GM04504 (cell line): ENCODE measurements around the gene ORC5.

Experiments used
- DNase-seq: peaks from one replicate; pipeline ENCODE4 v3.0.0-alpha.2; 2012; ENCODE audit warnings: low read depth

The ORC5 gene

DNA sequence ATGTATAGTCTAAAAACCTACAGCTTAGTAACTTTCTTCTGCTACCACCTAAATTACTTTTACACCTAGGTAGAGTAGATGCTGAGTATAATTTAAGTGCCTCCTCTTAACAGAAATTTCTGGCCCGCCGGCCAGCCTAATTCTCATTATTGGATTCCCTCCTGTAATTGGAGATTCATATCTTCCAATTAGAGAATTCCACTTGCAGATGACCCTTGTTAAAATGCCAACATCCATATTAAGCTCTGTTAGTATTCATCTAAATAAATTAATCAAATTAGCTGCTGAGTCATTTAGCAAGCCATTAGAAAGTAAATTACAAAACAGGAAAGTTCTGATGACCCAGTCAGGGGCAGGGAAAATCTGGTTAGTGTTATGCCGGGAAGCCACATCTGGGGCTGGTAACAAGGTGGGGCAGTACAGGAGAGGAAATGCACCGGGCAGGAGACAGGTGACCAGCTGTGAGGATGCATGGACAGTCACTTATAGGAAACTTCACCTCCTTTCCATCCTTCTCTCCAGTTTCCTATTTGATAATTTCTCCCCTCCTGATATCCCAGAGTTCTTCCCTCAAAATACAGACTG lies 82.8 kb downstream of the ORC5 start:
- DNase-seq = no peak

DNA sequence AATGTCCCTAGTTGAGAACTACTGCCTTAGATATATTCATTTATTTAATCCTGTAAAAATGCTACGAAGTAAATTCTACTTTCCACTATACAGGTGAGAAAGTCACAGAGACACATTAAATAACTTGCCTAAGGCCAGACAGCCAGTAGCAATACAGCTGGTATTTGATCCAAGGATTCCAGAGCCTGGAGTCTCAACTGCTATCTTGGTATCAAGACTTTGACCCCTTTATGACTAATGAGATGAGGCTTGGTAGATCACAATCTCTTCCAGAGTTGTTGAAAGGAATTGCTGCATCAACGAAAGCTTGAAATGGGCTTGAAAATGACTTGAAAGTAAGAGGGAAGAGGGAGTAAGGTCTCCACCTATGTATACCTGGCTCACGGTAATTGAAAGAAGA lies 83.3 kb downstream of the ORC5 start:
- DNase-seq = no peak

DNA sequence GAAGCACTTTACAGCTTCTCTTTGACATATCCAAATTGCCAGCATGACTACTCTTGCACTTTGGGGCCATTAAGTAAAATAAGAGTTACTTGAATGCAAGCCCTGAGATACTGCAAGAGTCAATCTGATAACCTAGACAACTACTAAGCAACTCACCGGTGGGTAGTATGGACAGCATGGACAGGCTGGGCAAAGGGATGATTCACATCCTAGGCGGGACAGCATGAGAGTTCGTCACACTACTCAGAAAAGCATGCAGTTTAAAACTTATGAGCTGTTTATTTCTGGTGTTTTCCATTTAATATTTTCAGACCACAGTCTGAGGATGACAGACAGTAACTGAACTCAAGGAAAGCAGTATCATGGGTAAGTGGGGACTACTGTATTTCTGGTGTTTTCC lies 84.0 kb downstream of the ORC5 start:
- DNase-seq = no peak

DNA sequence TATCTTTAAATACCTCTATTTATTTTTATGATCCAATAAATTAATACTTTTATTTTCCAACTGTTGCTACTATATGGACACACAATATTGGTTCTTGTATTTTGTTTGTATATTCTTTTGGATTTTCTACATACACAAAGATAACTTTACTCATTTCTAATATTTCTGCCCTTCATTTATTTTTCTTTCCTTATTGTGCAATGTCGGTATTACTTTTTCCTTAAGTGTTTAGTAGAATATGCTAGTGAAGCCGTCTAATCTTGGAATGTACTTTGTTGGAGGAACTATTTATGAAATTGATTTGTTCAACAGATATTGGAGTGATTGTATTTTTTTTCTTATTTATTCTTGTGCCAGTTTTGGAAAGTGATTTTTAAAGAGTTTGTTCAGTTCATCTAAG lies 94.0 kb downstream of the ORC5 start:
- no peak for DNase-seq

DNA sequence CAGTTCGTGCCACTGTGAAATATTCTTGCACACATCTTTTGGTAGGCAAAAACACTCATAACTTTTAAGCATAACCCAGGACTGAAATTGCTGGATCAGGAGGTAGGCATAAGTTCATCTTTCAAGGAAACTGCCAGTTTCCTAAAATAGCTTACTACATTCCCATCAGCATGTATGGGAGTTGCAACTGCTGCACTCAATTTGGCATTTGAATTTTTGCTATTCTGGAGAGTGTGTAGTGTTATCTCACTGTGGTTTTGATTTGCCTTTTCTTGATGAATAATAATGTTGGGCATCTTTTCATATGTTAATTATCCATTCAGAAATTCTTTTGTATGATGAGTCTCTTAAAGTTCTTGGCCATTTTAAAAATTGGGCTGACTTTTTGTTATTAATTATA lies 95.2 kb downstream of the ORC5 start:
- no peak for DNase-seq

DNA sequence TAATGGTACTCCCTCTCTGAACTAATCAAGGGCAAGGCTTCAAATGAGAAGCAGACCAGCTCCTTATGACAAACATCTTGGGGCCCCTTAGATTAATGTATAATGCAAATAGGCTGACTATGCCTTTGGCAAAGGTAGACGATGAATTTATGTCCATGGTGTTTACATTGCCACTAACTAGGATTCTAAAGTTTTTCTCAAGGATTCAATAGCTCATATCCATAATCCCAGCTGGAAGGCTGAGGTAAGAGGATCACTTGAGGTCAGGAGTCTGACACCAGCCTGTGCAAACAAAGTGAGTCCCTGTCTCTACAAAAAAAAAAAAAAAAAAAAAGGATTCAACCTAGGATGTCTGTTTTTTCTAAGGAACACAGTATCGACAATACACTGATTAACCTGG lies 96.5 kb downstream of the ORC5 start:
- no peak for DNase-seq

DNA sequence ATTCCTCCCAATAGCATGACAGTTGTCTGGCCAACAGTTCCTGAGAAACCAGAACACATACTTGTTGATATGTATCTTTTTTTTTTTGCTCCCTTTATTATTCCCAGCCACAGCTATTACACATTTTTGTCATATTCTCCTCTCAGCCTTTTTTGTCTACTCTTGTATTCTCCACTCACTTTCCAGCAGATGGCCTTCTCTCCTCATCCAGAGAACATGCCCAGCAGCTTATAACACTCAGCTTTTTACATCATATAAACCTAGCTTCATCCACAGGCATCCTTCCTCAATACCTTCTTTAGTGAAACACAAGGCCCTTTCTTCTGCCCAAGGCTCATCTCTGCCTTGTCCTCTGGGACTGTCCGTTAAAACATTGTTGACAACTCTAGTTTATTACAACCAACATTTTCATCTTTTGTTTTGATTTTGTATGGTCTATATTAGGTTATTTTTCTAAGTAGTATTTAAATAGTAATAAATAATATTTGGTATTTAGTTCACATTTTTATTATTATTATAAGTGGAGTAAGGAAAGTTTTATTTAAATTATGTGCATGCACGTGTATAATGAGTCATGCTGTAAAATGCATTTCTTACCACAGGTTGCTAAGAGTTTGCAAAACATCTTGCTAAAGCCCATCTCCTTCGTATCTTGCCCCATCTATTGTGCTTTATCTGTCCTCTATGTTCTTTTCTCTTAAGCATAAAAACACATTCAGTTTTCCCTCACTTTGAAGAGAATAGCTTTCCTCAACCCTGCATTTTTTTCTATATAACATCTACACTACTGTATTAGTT lies 101.5 kb downstream of the ORC5 start:
- DNase-seq = no peak

DNA sequence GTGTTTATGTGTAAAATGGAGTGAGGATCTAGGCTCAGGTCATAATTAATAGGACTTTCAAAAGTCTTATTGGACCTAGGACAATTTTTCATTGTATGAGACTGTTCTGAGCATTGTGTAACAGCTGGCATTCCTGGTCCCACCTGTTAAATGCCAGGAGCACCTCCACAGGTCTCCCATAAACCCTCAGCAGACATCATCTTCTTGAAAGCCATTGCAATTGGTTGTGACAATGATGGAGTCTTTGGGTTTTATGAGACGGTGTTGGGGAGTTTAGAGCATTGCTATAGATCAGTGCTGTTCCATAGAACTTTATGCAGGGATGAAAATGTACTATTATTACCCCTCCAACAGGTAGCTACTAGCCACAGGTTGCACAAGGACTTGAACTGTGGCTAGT lies 108.9 kb downstream of the ORC5 start:
- DNase-seq = no peak

DNA sequence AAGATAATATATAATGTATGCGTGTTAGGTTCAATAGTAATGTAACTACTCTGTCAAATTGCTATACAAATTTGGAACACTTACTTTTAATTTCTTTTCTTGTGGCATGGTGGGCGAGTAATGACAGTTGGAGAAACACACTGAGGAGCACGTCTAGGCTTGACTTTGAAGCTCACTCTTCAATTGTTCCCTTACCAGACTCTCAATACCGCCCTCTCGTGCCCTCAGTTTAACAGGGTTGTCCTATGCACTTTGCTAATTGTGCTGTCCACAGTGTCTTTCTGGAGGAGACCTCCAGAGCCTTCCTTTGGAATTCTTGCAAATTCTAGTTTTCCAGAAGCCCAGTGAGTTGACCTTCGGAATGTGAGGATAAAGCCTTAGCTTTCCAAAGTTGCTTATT lies 111.1 kb downstream of the ORC5 start:
- DNase-seq = no peak

DNA sequence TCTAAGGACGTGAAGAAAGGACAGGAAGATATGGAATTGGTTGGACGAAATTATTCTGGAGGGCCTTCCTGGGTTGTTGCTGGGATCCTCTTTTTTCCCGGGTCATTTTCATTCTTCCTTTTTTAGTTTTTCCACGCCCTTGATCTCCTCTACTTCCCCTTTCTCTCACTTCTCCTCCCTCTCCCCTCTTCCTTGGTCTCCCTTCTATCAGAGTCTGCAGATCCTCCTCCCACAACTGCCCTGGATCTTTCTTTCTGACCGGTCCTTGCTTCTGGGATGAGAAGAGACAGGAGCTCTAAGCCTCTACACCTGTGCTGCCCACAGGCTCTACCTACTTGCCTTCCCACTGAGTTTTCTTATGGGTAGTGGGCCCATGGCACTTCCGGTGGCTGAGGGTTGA lies 114.7 kb downstream of the ORC5 start:
- DNase-seq = no peak

DNA sequence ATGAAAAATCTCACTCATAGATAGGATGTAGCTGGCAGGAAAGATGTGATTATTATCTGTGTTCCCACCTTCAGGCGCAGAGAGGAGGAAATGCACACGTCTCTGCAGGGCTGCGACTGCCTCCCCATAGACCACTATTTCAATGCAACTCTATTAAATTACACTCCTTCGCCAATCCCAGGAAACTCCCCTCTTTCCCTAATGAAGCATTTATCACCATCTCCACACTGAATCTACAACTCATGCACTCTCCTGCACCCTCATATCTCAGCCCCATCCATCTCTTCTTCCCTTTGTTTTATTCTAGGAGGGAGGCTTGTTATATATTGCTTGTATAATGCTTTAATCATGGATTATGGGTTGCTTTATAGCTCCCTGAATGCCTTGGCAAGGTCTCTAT lies 116.6 kb downstream of the ORC5 start:
- no peak for DNase-seq

DNA sequence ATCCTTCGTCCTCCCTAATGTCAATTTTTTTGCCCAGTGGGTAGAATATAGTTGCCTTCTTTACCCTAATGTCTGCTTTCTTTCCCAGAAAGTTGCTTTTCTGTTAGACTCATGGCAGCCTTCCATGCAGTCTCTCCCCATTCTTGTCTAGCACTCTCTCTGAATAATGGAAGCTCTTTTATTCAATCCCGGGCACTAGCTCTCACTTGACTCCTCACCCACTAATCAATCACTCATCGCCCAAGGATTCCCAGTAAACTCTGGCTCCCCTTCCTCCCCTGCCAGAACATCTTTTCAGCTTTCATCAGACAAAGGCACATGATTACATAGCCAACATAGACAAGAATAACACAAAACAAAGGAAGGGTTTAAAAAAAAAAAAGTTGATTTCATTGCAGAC lies 118.2 kb downstream of the ORC5 start:
- DNase-seq = no peak

DNA sequence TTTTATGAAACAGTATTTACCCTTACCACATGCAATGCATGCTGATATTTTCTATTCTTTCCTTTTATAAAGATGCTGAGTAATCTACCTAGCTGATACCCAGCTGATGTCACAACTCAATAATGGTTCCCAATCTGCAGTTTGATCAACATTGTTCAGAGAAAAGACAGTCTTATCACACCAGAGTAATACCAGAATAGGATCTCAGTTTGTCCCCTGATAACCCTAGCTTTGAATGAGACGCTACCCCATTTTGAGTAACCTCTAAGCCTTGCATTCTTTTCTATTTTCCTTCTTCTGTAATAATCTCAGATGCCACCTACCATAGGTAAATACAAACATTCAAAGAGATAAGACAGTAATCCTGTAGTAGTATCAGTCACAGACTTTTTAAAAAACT lies 118.8 kb downstream of the ORC5 start:
- DNase-seq = no peak
